Natural killer cell (primary cell): ENCODE data around the gene LNPK. TPM values are rescaled to one million over a fixed set of nuclear protein-coding genes. Genes with fewer than 3 reads are reported as not detected.

ENCODE experiments used
- ATAC-seq, 3 donors: fragments of 150-1000 bp in 2 of 3; fragments of 200-7000 bp in 1 of 3; cut with Tn5 transposase; 1 replicate in 1 of 3; 2 replicates in 2 of 3; pipeline ENCODE4 v1.10.0; 2021; ENCODE audit warnings: mild to moderate bottlenecking in 2 of 3, moderate library complexity in 2 of 3
- DNase-seq, 2 donors: peaks; one replicate each; pipeline versions ENCODE4 v3.0.0 to v3.0.0-alpha.2; 2013 to 2021; ENCODE audit warnings: mixed read lengths in 1 of 2
- H3K27ac ChIP-seq: one replicate; pipeline ENCODE4 v1.5.1; 2013; ENCODE audit warnings: mild to moderate bottlenecking, low read length
- H3K27me3 ChIP-seq: one replicate; pipeline ENCODE4 v1.6.1; 2013; ENCODE audit warnings: low read length; ENCODE audit not compliant: control insufficient read depth, insufficient read depth
- H3K36me3 ChIP-seq: one replicate; pipeline ENCODE4 v1.6.1; 2013; ENCODE audit warnings: low read length; ENCODE audit not compliant: control insufficient read depth, insufficient read depth
- H3K4me1 ChIP-seq: one replicate; pipeline ENCODE4 v1.6.1; 2013; ENCODE audit warnings: low read length; ENCODE audit not compliant: control insufficient read depth, insufficient read depth
- H3K4me3 ChIP-seq: one replicate; pipeline ENCODE4 v1.5.1; 2013; ENCODE audit warnings: low read length
- H3K9me3 ChIP-seq: one replicate; pipeline ENCODE4 v1.6.1; 2013; ENCODE audit warnings: low read length; ENCODE audit not compliant: control insufficient read depth, insufficient read depth
- H3K27ac Mint-ChIP-seq, 2 donors: one replicate each; pipeline ENCODE4 v1.8.0; 2022; ENCODE audit warnings: mild to moderate bottlenecking in 2 of 2, mixed read lengths in 2 of 2, moderate library complexity in 1 of 2
- H3K27me3 Mint-ChIP-seq, 2 donors: one replicate each; pipeline ENCODE4 v1.8.0; 2022; ENCODE audit warnings: low read depth in 2 of 2, mixed read lengths in 2 of 2
- H3K36me3 Mint-ChIP-seq: one replicate; pipeline ENCODE4 v1.8.0; 2022; ENCODE audit warnings: mixed read lengths
- H3K4me1 Mint-ChIP-seq, 2 donors: one replicate each; pipeline ENCODE4 v1.8.0; 2022; ENCODE audit warnings: mixed read lengths in 2 of 2
- H3K4me3 Mint-ChIP-seq: one replicate; pipeline ENCODE4 v1.8.0; 2022; ENCODE audit warnings: mild to moderate bottlenecking, moderate library complexity, mixed read lengths
- H3K9me3 Mint-ChIP-seq, 2 donors: one replicate each; pipeline ENCODE4 v1.8.0; 2022; ENCODE audit warnings: mixed read lengths in 2 of 2
- CTCF ChIP-seq: fragments of 200-600 bp; IDR thresholded peaks from one replicate; pipeline ENCODE4 v1.8.0; 2022; ENCODE audit warnings: antibody characterized with exemption
- WGBS: methylation state at CpG from one replicate; pipeline ENCODE4 v1.1.7; 2013; ENCODE audit warnings: missing lambda C conversion rate; ENCODE audit not compliant: insufficient coverage; 5-methylcytosine and 5-hydroxymethylcytosine counted together
- intact Hi-C: fragments of 100-400 bp; cut with micrococcal nuclease; formaldehyde crosslinking; loops from one replicate; pipeline ENCODE4 v1.14.2; 2022
- total RNA-seq, 4 donors: library from RNA; stranded (reverse); fragments of 120-200 nt in 1 of 4; gene quantifications; one replicate each; pipeline versions ENCODE4 v1.2.3 to v1.2.4, GENCODE V29; 2013 to 2022

The LNPK gene
- total RNA-seq, 3 donors from 2014 or later (not counting 1 experiment from before 2014, with no cell fraction given), result 23.9 to 29.9 (median 29.1) TPM

- H3K36me3 ChIP-seq, result peaks cover 20% of the 10 kb centered on the region
- H3K36me3 Mint-ChIP-seq, result peaks cover 17% of the 10 kb centered on the region
- 92% methylated on average over 2 of the region's 3 CpGs for WGBS
These were observed 66.5 kb downstream of the LNPK start for GRCh38 chr2:175935289-175936181.

GRCh38 chr2:175932675-175933074, 69.4 kb downstream of the LNPK start:
- Mint-ChIP-seq H3K27ac (no peak overlapping the region), H3K4me3 (no peak overlapping the region), H3K9me3 (no peaks in the 10 kb centered on the region), H3K27me3 (no peaks in the 10 kb centered on the region), H3K4me1 (no peaks in the 10 kb centered on the region), H3K36me3 (peaks cover 10% of the 10 kb centered on the region)
- no peak for TF ChIP-seq CTCF
- H3K27ac ChIP-seq, result no peak overlapping the region
- DNase-seq (no peak), ATAC-seq (no peak)
- peaks cover 28% of the 10 kb centered on the region for H3K36me3 ChIP-seq
- 100% methylated on average over 1 of the region's 2 CpGs for WGBS
- no peaks in the 10 kb centered on the region for H3K9me3 ChIP-seq
- no peak overlapping the region for H3K4me3 ChIP-seq
- intact Hi-C loops, result no loop called here
- H3K27me3 ChIP-seq, result no peaks in the 10 kb centered on the region
- H3K4me1 ChIP-seq, result no peaks in the 10 kb centered on the region

More at GRCh38 chr2:175935289-175936181, 66.5 kb downstream of the LNPK start:
- H3K4me3 ChIP-seq, result no peak overlapping the region
- DNase-seq (no peak), ATAC-seq (no peak)
- no peaks in the 10 kb centered on the region for H3K4me1 ChIP-seq
- no peaks in the 10 kb centered on the region for H3K27me3 ChIP-seq
- intact Hi-C loops, result no loop called here
- peaks cover 0 to 5% of the 10 kb centered on the region in 2 donors for H3K4me1 Mint-ChIP-seq
- no peak overlapping the region for H3K27ac Mint-ChIP-seq
- no peak overlapping the region for H3K4me3 Mint-ChIP-seq
- H3K27me3 Mint-ChIP-seq, result no peaks in the 10 kb centered on the region
- no peak overlapping the region for H3K27ac ChIP-seq
- no peak for TF ChIP-seq CTCF
- no peaks in the 10 kb centered on the region for H3K9me3 Mint-ChIP-seq
- H3K9me3 ChIP-seq, result no peaks in the 10 kb centered on the region

- Mint-ChIP-seq H3K9me3 (no peaks in the 10 kb centered on the region), H3K4me3 (no peak overlapping the region), H3K27ac (no peak overlapping the region), H3K4me1 (no peaks in the 10 kb centered on the region), H3K36me3 (peaks cover 10% of the 10 kb centered on the region), H3K27me3 (no peaks in the 10 kb centered on the region)
- H3K4me1 ChIP-seq, result no peaks in the 10 kb centered on the region
- no peaks in the 10 kb centered on the region for H3K9me3 ChIP-seq
- 95% methylated on average over 2 of the region's 2 CpGs for WGBS
- no peak overlapping the region for H3K27ac ChIP-seq
- no peak for TF ChIP-seq CTCF
- H3K36me3 ChIP-seq, result peaks cover 22% of the 10 kb centered on the region
- no peak for DNase-seq
- no peaks in the 10 kb centered on the region for H3K27me3 ChIP-seq
- ATAC-seq, result no peak
- intact Hi-C loops, result no loop called here
- no peak overlapping the region for H3K4me3 ChIP-seq
These were observed 70.3 kb downstream of the LNPK start for GRCh38 chr2:175931805-175932204.
